Left lung (tissue), 10 donors: Measurements from ENCODE around the gene GABRD. TPM values are rescaled to one million over a fixed set of nuclear protein-coding genes. Genes with fewer than 3 reads are reported as not detected.
A peak's percentile ranks its signal among the peaks of the same experiment; 100 is the strongest.

Experiments
- ATAC-seq: fragments of 200-7000 bp; cut with Tn5 transposase; one replicate; pipeline ENCODE4 v1.9.1; 2020; ENCODE audit warnings: moderate library complexity
- DNase-seq, 4 donors: peaks; one replicate each; pipeline ENCODE4 v3.0.0-alpha.2; 2013 to 2020
- H3K27ac ChIP-seq, 2 donors: fragments of 200-600 bp; sonication (generic) in 1 of 2; one replicate each; pipeline versions ENCODE4 v1.5.0 to v1.8.0; 2020 to 2021
- H3K27me3 ChIP-seq, 2 donors: fragments of 200-600 bp; sonication (generic) in 1 of 2; one replicate each; pipeline versions ENCODE4 v1.5.0 to v1.8.0; 2020 to 2021
- H3K36me3 ChIP-seq, 2 donors: fragments of 200-600 bp; sonication (generic) in 1 of 2; one replicate each; pipeline versions ENCODE4 v1.5.0 to v1.8.0; 2020 to 2021
- H3K4me1 ChIP-seq, 2 donors: fragments of 200-600 bp; one replicate each; pipeline ENCODE4 v1.8.0; 2021
- H3K4me3 ChIP-seq, 2 donors: fragments of 200-600 bp; sonication (generic) in 1 of 2; one replicate each; pipeline versions ENCODE4 v1.5.0 to v1.8.0; 2020 to 2021; ENCODE audit warnings: mild to moderate bottlenecking in 1 of 2
- H3K9me3 ChIP-seq, 2 donors: fragments of 200-600 bp; sonication (generic) in 1 of 2; one replicate each; pipeline versions ENCODE4 v1.5.0 to v1.8.0; 2020 to 2021
- CTCF ChIP-seq, 2 donors: fragments of 200-600 bp; sonication (generic) in 1 of 2; IDR thresholded peaks; one replicate each; pipeline versions ENCODE4 v1.5.0 to v1.8.0; 2021; ENCODE audit warnings: antibody characterized with exemption in 2 of 2
- intact Hi-C, 2 donors: fragments of 100-400 bp; cut with DNase I; formaldehyde crosslinking; loops; one replicate each; pipeline versions ENCODE4 v1.11.2 to v1.14.2; 2022
- polyA plus RNA-seq, 6 donors: library from polyadenylated mRNA; unstranded; fragments of 120-200 nt; gene quantifications; one replicate each; pipeline ENCODE4 v1.2.1, GENCODE V29; 2013; ENCODE audit not compliant: insufficient read length in 6 of 6
- total RNA-seq, 2 donors: library from RNA; stranded (reverse); fragmentation: NEBNext Ultra II Directional; extraction: Animal tissue kit (Norgen Biotek cat#: 25700); gene quantifications; one replicate each; pipeline ENCODE4 v1.2.1, GENCODE V29; 2021
- donor health status: DM: no; HTN: yes; CAD: no.
- donor health status: DM: no; HTN: no; CAD: no.

The GABRD gene
- total and polyA plus RNA-seq, 8 donors, result 0.31 to 14.2 (median 9.3) TPM

GRCh38 chr1:1990222-1990621 lies 28.9 kb upstream of the GABRD start:
- peak; percentile 67 for ATAC-seq
- peak overlapping the region in 1 of 2 donors; percentile 65 for H3K27ac ChIP-seq

DNA sequence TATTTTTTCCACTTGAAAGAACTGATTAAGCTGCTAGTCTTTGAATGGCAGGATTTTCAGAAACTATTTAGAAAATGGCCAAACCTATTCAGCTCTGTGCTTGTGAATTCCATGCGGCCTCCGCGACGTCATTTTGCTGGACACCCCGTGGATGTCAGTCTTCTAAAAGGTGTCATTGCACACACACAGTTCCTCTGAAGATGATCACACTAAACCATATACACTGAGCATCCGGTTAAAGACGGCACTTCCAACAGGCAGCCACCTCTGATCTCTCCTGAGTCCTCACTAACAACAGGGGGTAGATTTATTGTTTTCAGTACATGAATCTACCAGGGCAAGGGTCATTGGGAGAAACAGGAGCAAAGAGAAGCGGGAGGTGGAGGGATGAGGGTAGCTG lies 24.6 kb upstream of the GABRD start:
- no peaks in the 10 kb centered on the region for H3K36me3 ChIP-seq
- H3K27me3 ChIP-seq, result peaks cover 0 to 11% of the 10 kb centered on the region in 2 donors
- no peak overlapping the region for H3K4me3 ChIP-seq
- H3K27ac ChIP-seq, result no peak overlapping the region
- peaks cover 0 to 15% of the 10 kb centered on the region in 2 donors for H3K4me1 ChIP-seq
- no peak for TF ChIP-seq CTCF (IDR thresholded peaks at IDR 0.05)
- intact Hi-C loops, result no loop called here
- DNase-seq (no peak), ATAC-seq (no peak)
- no peaks in the 10 kb centered on the region for H3K9me3 ChIP-seq

More at GRCh38 chr1:1990222-1990621, 28.9 kb upstream of the GABRD start:
- no peak for TF ChIP-seq CTCF (IDR thresholded peaks at IDR 0.05)
- DNase-seq, result peak in 2 of 4 donors; percentile 84 to 93
- intact Hi-C loops, result no loop called here
- Histone ChIP-seq H3K4me1 (no peaks in the 10 kb centered on the region), H3K36me3 (no peaks in the 10 kb centered on the region), H3K9me3 (no peaks in the 10 kb centered on the region), H3K4me3 (no peak overlapping the region), H3K27me3 (peaks cover 0 to 51% of the 10 kb centered on the region in 2 donors)

DNA sequence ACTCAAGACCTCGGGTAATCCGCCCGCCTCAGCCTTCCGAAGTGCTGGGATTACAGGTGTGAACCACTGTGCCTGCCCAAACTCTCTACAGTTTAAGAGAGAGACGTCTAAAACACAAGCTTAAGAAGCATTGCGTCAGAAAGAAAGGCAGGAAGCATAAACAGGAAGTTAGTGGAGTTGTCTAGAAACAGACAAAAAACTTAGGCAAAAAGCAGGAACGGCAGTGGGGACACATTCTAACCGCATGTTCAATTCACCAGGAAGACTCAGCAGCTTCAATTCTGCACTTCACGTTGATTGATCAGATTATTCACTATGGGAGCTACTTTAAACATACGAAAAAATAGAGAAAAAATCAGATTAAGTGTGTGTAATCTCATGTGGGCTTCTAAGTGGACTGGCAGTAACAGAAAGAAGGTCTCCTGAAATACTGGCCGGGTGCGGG lies 22.9 kb upstream of the GABRD start:
- ATAC-seq (peak; percentile 54), DNase-seq (no peak)
- no peaks in the 10 kb centered on the region for H3K9me3 ChIP-seq
- intact Hi-C loops, result no loop called here
- H3K27me3 ChIP-seq, result peaks cover 0 to 21% of the 10 kb centered on the region in 2 donors
- no peaks in the 10 kb centered on the region for H3K36me3 ChIP-seq
- TF ChIP-seq CTCF (IDR thresholded peaks at IDR 0.05), result no peak
- no peak overlapping the region for H3K4me3 ChIP-seq
- peak overlapping the region in 1 of 2 donors; percentile 61 for H3K27ac ChIP-seq
- H3K4me1 ChIP-seq, result peaks cover 0 to 15% of the 10 kb centered on the region in 2 donors

DNA sequence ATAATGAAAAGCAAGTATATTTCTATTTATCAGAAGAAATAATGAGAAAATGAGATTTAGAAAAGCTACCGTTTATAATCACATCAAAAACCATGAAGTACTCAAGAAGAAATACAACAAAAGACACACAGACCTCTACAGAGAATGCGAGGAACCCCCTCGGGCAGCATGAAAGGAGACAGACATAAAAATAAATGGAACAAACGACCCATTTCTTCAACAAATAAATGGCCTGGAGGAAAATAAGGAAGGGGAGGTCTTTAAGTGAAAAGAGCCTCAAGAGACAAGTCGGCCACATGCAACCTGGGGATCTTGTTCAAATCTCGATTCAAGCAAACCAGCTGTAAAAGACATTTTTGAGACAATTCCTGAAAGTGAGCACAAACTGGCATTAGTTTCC lies 21.6 kb upstream of the GABRD start:
- no peak for ATAC-seq
- H3K27me3 ChIP-seq, result peaks cover 2 to 28% of the 10 kb centered on the region in 2 donors
- no peaks in the 10 kb centered on the region for H3K9me3 ChIP-seq
- no peaks in the 10 kb centered on the region for H3K36me3 ChIP-seq
- H3K27ac ChIP-seq, result no peak overlapping the region
- no peak overlapping the region for H3K4me3 ChIP-seq
- TF ChIP-seq CTCF (IDR thresholded peaks at IDR 0.05), result no peak
- intact Hi-C loops, result no loop called here
- no peak for DNase-seq
- H3K4me1 ChIP-seq, result peaks cover 0 to 15% of the 10 kb centered on the region in 2 donors

DNA sequence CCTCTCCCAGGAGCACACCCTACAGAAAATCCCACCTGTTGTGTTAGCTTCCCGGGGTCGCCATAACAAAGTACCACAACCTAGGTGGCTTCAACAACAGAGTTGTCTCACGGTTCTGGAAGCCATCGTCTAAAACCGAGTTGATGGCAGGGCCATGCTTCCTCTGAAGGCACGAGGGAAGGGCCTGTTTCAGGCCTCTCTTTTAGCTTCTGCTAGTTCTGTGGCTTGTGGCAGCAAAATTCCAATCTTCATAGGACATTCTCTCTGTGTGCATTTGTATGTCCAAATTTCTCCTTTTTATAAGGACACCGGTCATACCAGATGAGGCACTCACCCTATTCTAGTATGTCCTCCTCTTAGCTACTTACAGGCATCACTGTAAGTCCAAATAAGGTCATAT lies 18.7 kb upstream of the GABRD start:
- TF ChIP-seq CTCF (IDR thresholded peaks at IDR 0.05), result no peak
- ATAC-seq, result no peak
- Histone ChIP-seq H3K27ac (no peak overlapping the region), H3K27me3 (peaks cover 15 to 57% of the 10 kb centered on the region in 2 donors), H3K4me1 (peaks cover 0 to 18% of the 10 kb centered on the region in 2 donors), H3K4me3 (no peak overlapping the region), H3K36me3 (no peaks in the 10 kb centered on the region), H3K9me3 (no peaks in the 10 kb centered on the region)
- intact Hi-C loops, result no loop called here
- DNase-seq, result no peak
